GM23248 (cell line): ENCODE data around the gene CCDC102B. TPM values are rescaled to one million over a fixed set of nuclear protein-coding genes. Genes with fewer than 3 reads are reported as not detected.

Experiments used
- DNase-seq: peaks from one replicate; pipeline ENCODE4 v3.0.0-alpha.2; 2015
- H2AFZ ChIP-seq: fragments of 200-600 bp; sonication (generic); 2 replicates; pipeline ENCODE4 v1.6.1; 2016; ENCODE audit warnings: antibody characterized with exemption
- H3F3A ChIP-seq: fragments of 200-600 bp; sonication (generic); 2 replicates; pipeline ENCODE4 v1.6.1; 2016; ENCODE audit warnings: mild to moderate bottlenecking, antibody characterized with exemption, mixed run types; ENCODE audit not compliant: insufficient read depth
- H3K27ac ChIP-seq: fragments of 200-600 bp; sonication (generic); 2 replicates; pipeline ENCODE4 v1.5.1; 2016; ENCODE audit warnings: mild to moderate bottlenecking
- H3K27me3 ChIP-seq: fragments of 200-600 bp; sonication (generic); replicated peaks from 2 replicates; pipeline ENCODE4 v1.6.1; 2016; ENCODE audit warnings: mild to moderate bottlenecking; ENCODE audit not compliant: insufficient read depth
- H3K36me3 ChIP-seq: fragments of 200-600 bp; sonication (generic); 2 replicates; pipeline ENCODE4 v1.6.1; 2016; ENCODE audit warnings: low read depth, mild to moderate bottlenecking
- H3K4me1 ChIP-seq: fragments of 200-600 bp; sonication (generic); 2 replicates; pipeline ENCODE4 v1.6.1; 2016; ENCODE audit warnings: mild to moderate bottlenecking; ENCODE audit not compliant: insufficient read depth
- H3K4me2 ChIP-seq: fragments of 200-600 bp; sonication (generic); one replicate; pipeline ENCODE4 v1.6.1; 2016; ENCODE audit warnings: mild to moderate bottlenecking; ENCODE audit not compliant: unreplicated experiment
- H3K4me3 ChIP-seq: fragments of 200-600 bp; sonication (generic); 2 replicates; pipeline ENCODE4 v1.5.1; 2016; ENCODE audit warnings: mild to moderate bottlenecking
- H3K79me2 ChIP-seq: fragments of 200-600 bp; sonication (generic); 2 replicates; pipeline ENCODE4 v1.6.1; 2016; ENCODE audit warnings: mild to moderate bottlenecking; ENCODE audit not compliant: insufficient read depth
- H3K9ac ChIP-seq: fragments of 200-600 bp; sonication (generic); 2 replicates; pipeline ENCODE4 v1.6.1; 2016; ENCODE audit warnings: mild to moderate bottlenecking
- H3K9me2 ChIP-seq: fragments of 200-600 bp; sonication (generic); 2 replicates; pipeline ENCODE4 v1.6.1; 2016; ENCODE audit warnings: mixed run types, mild to moderate bottlenecking, moderate library complexity; ENCODE audit not compliant: insufficient read depth
- H3K9me3 ChIP-seq: fragments of 200-600 bp; sonication (generic); one replicate; pipeline ENCODE4 v1.6.1; 2017; ENCODE audit warnings: low read depth
- H4K20me1 ChIP-seq: fragments of 200-600 bp; sonication (generic); 2 replicates; pipeline ENCODE4 v1.6.0; 2016; ENCODE audit not compliant: insufficient read depth
- EZH2 ChIP-seq: fragments of 200-600 bp; sonication (generic); IDR thresholded peaks from 2 replicates; pipeline ENCODE4 v1.6.1; 2018; ENCODE audit warnings: antibody characterized with exemption, mild to moderate bottlenecking; ENCODE audit not compliant: insufficient read depth, poor library complexity, severe bottlenecking
- EZH2phosphoT487 ChIP-seq: fragments of 200-600 bp; sonication (generic); IDR thresholded peaks from 2 replicates; pipeline ENCODE4 v1.6.1; 2018; ENCODE audit warnings: antibody characterized with exemption, moderate library complexity, mild to moderate bottlenecking, low read depth; ENCODE audit not compliant: insufficient read depth
- WGBS, 2 experiments: methylation state at CpG; one replicate each; pipeline ENCODE4 v1.1.6; 2015 to 2017; ENCODE audit warnings: low lambda C conversion rate in 2 of 2, low coverage in 1 of 2; ENCODE audit errors: missing lambda C conversion rate in 2 of 2; 5-methylcytosine and 5-hydroxymethylcytosine counted together
- in situ Hi-C: fragments of 300-500 bp; cut with MboI; formaldehyde crosslinking; loops from 2 replicates; pipeline ENCODE4 v1.15.0; 2020
- polyA plus RNA-seq: library from polyadenylated mRNA; unstranded; fragments of >200 nt; fragmentation: Nextera tagmentation; extraction: Ambion mirVana; gene quantifications from 2 replicates; pipeline ENCODE4 v1.2.1, GENCODE V29; 2016
- total RNA-seq: library from RNA; depleted of rRNA; stranded (reverse); fragments of >200 nt; shearing (Covaris generic); gene quantifications from 2 replicates; pipeline ENCODE4 v1.2.3, GENCODE V29; 2014

Gene CCDC102B
- total and polyA plus RNA-seq, 2 experiments from 2014 or later = 1.7 to 3.2 TPM

DNA sequence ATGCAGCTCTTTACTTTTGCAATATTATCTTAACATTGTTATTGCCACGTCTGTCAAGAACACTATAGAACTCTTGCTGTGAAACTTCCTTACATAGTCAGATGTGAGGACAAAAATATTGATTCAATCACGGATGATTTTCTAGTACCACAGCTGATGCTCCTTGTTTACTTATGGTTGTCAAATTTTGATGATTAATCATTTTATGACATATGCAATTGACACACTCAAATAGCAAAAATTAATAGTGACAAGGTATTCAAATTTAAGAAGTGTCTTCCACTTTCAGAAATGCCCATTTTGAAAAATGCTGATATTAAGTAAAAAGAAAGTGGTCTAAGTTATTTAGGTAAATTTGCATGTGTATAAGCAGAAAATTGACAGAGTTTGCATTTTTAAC is 284.0 kb downstream of the CCDC102B start:
- Histone ChIP-seq H3K9ac (no peak overlapping the region), H3K4me1 (no peaks in the 10 kb centered on the region), H3K27ac (no peak overlapping the region), H3K4me3 (no peak overlapping the region), H3F3A (no peaks in the 10 kb centered on the region), H3K79me2 (no peaks in the 10 kb centered on the region), H3K36me3 (no peaks in the 10 kb centered on the region), H4K20me1 (no peaks in the 10 kb centered on the region), H3K9me3 (no peaks in the 10 kb centered on the region), H2AFZ (no peak overlapping the region), H3K4me2 (no peak overlapping the region), H3K27me3 (no peaks in the 10 kb centered on the region), H3K9me2 (no peaks in the 10 kb centered on the region)
- 40 to 46% methylated on average over 2 of the region's 2 CpGs for WGBS, 2 experiments
- in situ Hi-C loops = no loop called here
- no peak for DNase-seq
- TF ChIP-seq EZH2phosphoT487 (no peak), EZH2 (no peak)

DNA sequence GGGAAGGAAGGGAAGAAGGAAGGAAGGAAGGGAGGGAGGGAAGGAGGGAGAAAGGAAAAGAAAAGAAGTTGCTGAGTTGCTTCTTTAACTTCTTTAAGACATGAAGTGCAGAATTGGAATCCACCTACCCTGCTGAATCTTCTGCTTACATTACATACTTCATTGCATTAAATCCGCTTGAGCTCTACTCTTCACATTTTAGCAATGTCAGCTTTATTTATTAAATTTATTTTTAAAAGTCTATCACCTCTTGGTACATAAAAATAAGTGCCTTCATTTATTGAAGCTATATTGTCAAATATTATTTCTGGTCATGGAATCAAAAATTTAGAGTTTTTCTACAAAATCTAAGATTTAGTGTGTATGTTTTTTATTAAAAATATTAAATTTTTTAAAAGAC is 284.6 kb downstream of the CCDC102B start:
- TF ChIP-seq EZH2phosphoT487 (no peak), EZH2 (no peak)
- Histone ChIP-seq H3K27ac (no peak overlapping the region), H3K4me1 (no peaks in the 10 kb centered on the region), H4K20me1 (no peaks in the 10 kb centered on the region), H3K4me2 (no peak overlapping the region), H3F3A (no peaks in the 10 kb centered on the region), H3K9me3 (no peaks in the 10 kb centered on the region), H3K79me2 (no peaks in the 10 kb centered on the region), H3K36me3 (no peaks in the 10 kb centered on the region), H2AFZ (no peak overlapping the region), H3K9me2 (no peaks in the 10 kb centered on the region), H3K4me3 (no peak overlapping the region), H3K9ac (no peak overlapping the region), H3K27me3 (no peaks in the 10 kb centered on the region)
- DNase-seq = no peak
- WGBS, 2 experiments = 67 to 78% methylated on average over 1 of the region's 1 CpG
- in situ Hi-C loops = no loop called here

DNA sequence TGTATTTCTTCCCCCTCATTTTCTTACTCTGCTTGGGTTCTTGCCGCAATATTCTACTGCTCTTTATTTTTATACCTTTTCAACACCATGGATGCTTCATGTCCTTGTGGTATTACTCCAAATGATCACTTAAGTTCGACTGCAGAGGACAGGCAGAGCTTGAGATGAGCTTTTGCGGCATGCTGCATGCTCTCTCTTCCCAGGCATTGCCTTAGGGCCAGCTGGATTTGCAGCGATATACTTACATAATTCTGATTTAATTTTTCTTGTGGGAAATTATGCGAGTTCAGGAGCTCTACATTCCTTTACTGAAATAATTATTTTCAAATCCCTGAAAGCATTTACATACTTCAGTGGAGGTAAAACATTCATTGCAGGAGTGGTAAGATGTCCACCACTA is 288.1 kb downstream of the CCDC102B start:
- in situ Hi-C loops = no loop called here
- DNase-seq = no peak
- Histone ChIP-seq H2AFZ (no peak overlapping the region), H3K79me2 (no peaks in the 10 kb centered on the region), H4K20me1 (no peaks in the 10 kb centered on the region), H3K9me2 (no peaks in the 10 kb centered on the region; the same call in 1 of the 2 replicates), H3F3A (no peaks in the 10 kb centered on the region), H3K9me3 (no peaks in the 10 kb centered on the region), H3K27me3 (no peaks in the 10 kb centered on the region), H3K4me1 (no peaks in the 10 kb centered on the region), H3K27ac (no peak overlapping the region), H3K9ac (no peak overlapping the region), H3K36me3 (no peaks in the 10 kb centered on the region), H3K4me2 (no peak overlapping the region), H3K4me3 (no peak overlapping the region)
- 83 to 90% methylated on average over 5 of the region's 5 CpGs for WGBS, 2 experiments
- TF ChIP-seq EZH2phosphoT487 = no peak
- no peak for TF ChIP-seq EZH2

DNA sequence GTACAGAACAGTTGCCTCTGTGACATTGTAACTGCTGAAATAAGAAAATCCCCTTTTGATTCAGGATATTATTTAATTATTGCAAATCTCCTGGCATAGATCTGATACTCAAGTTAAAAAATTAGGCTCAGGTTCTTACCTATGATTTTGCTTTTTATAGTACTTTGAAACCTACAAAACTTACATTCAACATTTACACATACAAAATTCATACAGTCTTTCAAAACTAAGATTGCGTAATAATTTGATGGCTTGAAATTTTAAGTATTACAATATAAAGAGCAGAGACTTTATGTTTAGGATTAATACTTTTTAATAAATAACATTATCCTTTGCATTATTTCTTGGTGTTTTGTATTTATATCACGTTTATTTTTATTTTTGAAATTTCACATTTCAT is 291.1 kb downstream of the CCDC102B start:
- TF ChIP-seq EZH2 (no peak), EZH2phosphoT487 (no peak)
- H3K9me2 ChIP-seq = no peaks in the 10 kb centered on the region; the same call in 1 of the 2 replicates
- H3K79me2 ChIP-seq = no peaks in the 10 kb centered on the region
- no peaks in the 10 kb centered on the region for H3K27me3 ChIP-seq
- no peaks in the 10 kb centered on the region for H3K4me1 ChIP-seq
- no peaks in the 10 kb centered on the region for H3K36me3 ChIP-seq
- 81 to 84% methylated on average over 2 of the region's 2 CpGs for WGBS, 2 experiments
- no peaks in the 10 kb centered on the region for H3K9me3 ChIP-seq
- no peaks in the 10 kb centered on the region for H4K20me1 ChIP-seq
- H3K9ac ChIP-seq = no peak overlapping the region
- no peak overlapping the region for H3K27ac ChIP-seq
- in situ Hi-C loops = no loop called here
- no peak overlapping the region for H3K4me3 ChIP-seq
- no peak overlapping the region for H3K4me2 ChIP-seq
- DNase-seq = no peak
- no peak overlapping the region for H2AFZ ChIP-seq
- no peaks in the 10 kb centered on the region for H3F3A ChIP-seq

DNA sequence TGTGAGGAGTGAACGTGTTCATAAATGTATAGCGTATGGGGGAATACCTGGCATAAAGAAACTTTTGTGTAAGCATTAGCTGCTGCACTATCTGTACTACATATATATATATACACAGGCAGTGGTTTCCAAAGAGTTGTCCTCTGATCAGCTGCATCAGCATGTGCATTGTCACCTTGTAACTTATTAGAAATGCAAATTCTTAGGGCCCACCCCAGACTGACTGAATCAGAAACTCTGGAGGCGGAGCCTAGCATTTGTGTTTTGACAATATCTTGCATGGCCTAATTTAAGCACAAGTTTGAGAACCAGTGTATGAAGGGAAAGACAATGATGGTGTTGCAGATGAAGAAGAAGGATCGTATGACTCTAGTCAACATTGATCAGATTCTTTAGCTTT is 299.5 kb downstream of the CCDC102B start:
- H4K20me1 ChIP-seq = no peaks in the 10 kb centered on the region
- H3K4me3 ChIP-seq = no peak overlapping the region
- H2AFZ ChIP-seq = no peak overlapping the region
- H3F3A ChIP-seq = no peaks in the 10 kb centered on the region
- no peaks in the 10 kb centered on the region for H3K4me1 ChIP-seq
- H3K27me3 ChIP-seq = no peaks in the 10 kb centered on the region
- DNase-seq = no peak
- H3K9me2 ChIP-seq = no peaks in the 10 kb centered on the region
- H3K9ac ChIP-seq = no peak overlapping the region
- H3K27ac ChIP-seq = no peak overlapping the region
- no peaks in the 10 kb centered on the region for H3K9me3 ChIP-seq
- no peaks in the 10 kb centered on the region for H3K79me2 ChIP-seq
- TF ChIP-seq EZH2 (no peak), EZH2phosphoT487 (no peak)
- H3K36me3 ChIP-seq = no peaks in the 10 kb centered on the region
- H3K4me2 ChIP-seq = no peak overlapping the region
- WGBS, 2 experiments = 90 to 91% methylated on average over 4 of the region's 4 CpGs
- in situ Hi-C loops = no loop called here
